Fibroblast of lung (primary cell): ENCODE results near the gene STK32B. TPM values are rescaled to one million over a fixed set of nuclear protein-coding genes. Genes with fewer than 3 reads are reported as not detected.

ENCODE experiments used
- DNase-seq, 2 donors: peaks; one replicate each; pipeline versions ENCODE4 v3.0.0 to v3.0.0-alpha.2; 2010; ENCODE audit warnings: low read depth in 2 of 2
- H2AFZ ChIP-seq: 2 replicates; pipeline ENCODE4 v1.5.1; 2012; ENCODE audit warnings: low read length, control low read depth, inconsistent platforms
- H3K27ac ChIP-seq: 2 replicates; pipeline ENCODE4 v1.5.1; 2011; ENCODE audit warnings: low read length, control low read depth; ENCODE audit not compliant: insufficient read depth
- H3K27me3 ChIP-seq: 2 replicates; pipeline ENCODE4 v1.5.1; 2011; ENCODE audit warnings: mild to moderate bottlenecking, low read length; ENCODE audit not compliant: control insufficient read depth, insufficient read depth
- H3K36me3 ChIP-seq: 2 replicates; pipeline ENCODE4 v1.5.1; 2011; ENCODE audit warnings: low read length; ENCODE audit not compliant: control insufficient read depth, insufficient read depth
- H3K4me1 ChIP-seq: 2 replicates; pipeline ENCODE4 v1.5.1; 2011; ENCODE audit warnings: low read length; ENCODE audit not compliant: control insufficient read depth, insufficient read depth; ENCODE audit errors: extremely low read depth
- H3K4me2 ChIP-seq: 2 replicates; pipeline ENCODE4 v1.5.1; 2011; ENCODE audit warnings: low read length, control low read depth; ENCODE audit not compliant: insufficient read depth; ENCODE audit errors: extremely low read depth
- H3K4me3 ChIP-seq, 4 experiments: fragments of 200-600 bp in 1 of 4; sonication (generic) in 1 of 4; replicated peaks in 1 of 4; 2 replicates each; pipeline ENCODE4 v1.5.1; 2011 to 2016; ENCODE audit warnings: low read length in 4 of 4, low read depth in 3 of 4, mild to moderate bottlenecking in 3 of 4, control low read depth in 2 of 4, inconsistent platforms in 1 of 4, mixed read lengths in 1 of 4; ENCODE audit not compliant: insufficient read depth in 1 of 4; ENCODE audit errors: control extremely low read depth in 1 of 4
- H3K79me2 ChIP-seq: 2 replicates; pipeline ENCODE4 v1.5.1; 2012; ENCODE audit warnings: mild to moderate bottlenecking, low read length, inconsistent platforms; ENCODE audit not compliant: control insufficient read depth, insufficient read depth
- H3K9ac ChIP-seq: 2 replicates; pipeline ENCODE4 v1.5.1; 2011; ENCODE audit warnings: mild to moderate bottlenecking, low read length, control low read depth; ENCODE audit not compliant: insufficient read depth
- H3K9me3 ChIP-seq: 2 replicates; pipeline ENCODE4 v1.5.1; 2012; ENCODE audit warnings: low read depth, low read length; ENCODE audit not compliant: control insufficient read depth, insufficient read depth
- H4K20me1 ChIP-seq: 2 replicates; pipeline ENCODE4 v1.5.1; 2011; ENCODE audit warnings: low read length; ENCODE audit not compliant: control insufficient read depth, insufficient read depth; ENCODE audit errors: extremely low read depth
- CTCF ChIP-seq, 2 donors: IDR thresholded peaks in 1 of 2; conservative IDR thresholded peaks in 1 of 2; 1 replicate in 1 of 2; 2 replicates in 1 of 2; pipeline ENCODE4 v1.5.1; 2011 to 2012; ENCODE audit warnings: low read length in 2 of 2, control low read depth in 1 of 2, inconsistent platforms in 1 of 2, low read depth in 1 of 2, mild to moderate bottlenecking in 1 of 2
- EZH2 ChIP-seq: IDR thresholded peaks from 2 replicates; pipeline ENCODE4 v1.5.1; 2012; ENCODE audit warnings: low read length, control low read depth, mild to moderate bottlenecking; ENCODE audit errors: missing control alignments
- polyA plus RNA-seq, 2 donors: library from polyadenylated mRNA; depleted of rRNA in 1 of 2; stranded (reverse) in 1 of 2; unstranded in 1 of 2; fragments of >200 nt; gene quantifications; 2 replicates each; pipeline ENCODE4 v1.2.1, GENCODE V29; 2011 to 2012; ENCODE audit warnings: missing spikeins in 1 of 2
- total RNA-seq: library from RNA; depleted of rRNA; stranded (reverse); fragments of >200 nt; gene quantifications from 2 replicates; pipeline ENCODE4 v1.2.1, GENCODE V29; 2014

Gene STK32B
- total and polyA plus RNA-seq, 2 donors (not counting 1 experiment from before 2014, with no cell fraction given): 0.50 to 1.4 TPM

- H3K36me3 ChIP-seq: no peaks in the 10 kb centered on the region
- H3K4me3 ChIP-seq: no peak overlapping the region
- H3K4me2 ChIP-seq: no peak overlapping the region
- H3K9ac ChIP-seq: no peak overlapping the region
- H3K79me2 ChIP-seq: no peaks in the 10 kb centered on the region
- H3K27ac ChIP-seq: no peak overlapping the region
- no peak for DNase-seq
- H2AFZ ChIP-seq: no peak overlapping the region
- H3K4me1 ChIP-seq: no peaks in the 10 kb centered on the region
- H3K27me3 ChIP-seq: no peaks in the 10 kb centered on the region
- no peaks in the 10 kb centered on the region for H3K9me3 ChIP-seq
- no peaks in the 10 kb centered on the region for H4K20me1 ChIP-seq
- no peak for TF ChIP-seq EZH2
- no peak for TF ChIP-seq CTCF (conservative IDR thresholded peaks at IDR 0.05 in 1 of 2, IDR thresholded peaks at IDR 0.05 in 1 of 2; ENCODE audit: low read depth in 1 of 2, low read length in 2 of 2)
Observed at GRCh38 chr4:5467111-5467510, 415.8 kb downstream of the STK32B start.

GRCh38 chr4:5469151-5469775 is 418.0 kb downstream of the STK32B start:
- H2AFZ ChIP-seq: no peak overlapping the region
- no peaks in the 10 kb centered on the region for H3K4me1 ChIP-seq
- H3K27me3 ChIP-seq: no peaks in the 10 kb centered on the region

DNA sequence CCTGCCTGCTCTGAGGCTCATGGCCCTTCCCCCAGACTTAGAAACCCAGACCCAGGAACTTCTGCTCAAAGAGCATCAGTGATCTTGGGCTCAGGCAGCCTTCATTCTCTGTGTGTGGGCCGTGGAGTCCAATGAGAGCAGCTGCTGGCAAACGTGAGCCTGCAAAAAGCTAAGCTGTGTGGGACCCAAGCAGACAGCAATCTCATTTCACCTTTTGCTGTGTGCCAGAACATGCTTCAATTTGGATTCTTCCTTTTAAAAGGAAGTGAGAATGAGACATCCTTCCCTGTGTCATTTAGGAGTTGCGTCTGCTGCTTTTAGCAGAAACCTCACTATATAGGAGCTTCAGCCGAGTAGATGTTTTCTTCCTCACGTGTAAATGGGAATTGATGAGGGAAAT is 418.6 kb downstream of the STK32B start:
- no peaks in the 10 kb centered on the region for H3K27me3 ChIP-seq
- no peak overlapping the region for H3K9ac ChIP-seq
- DNase-seq: no peak
- no peak overlapping the region for H3K4me3 ChIP-seq
- TF ChIP-seq EZH2: no peak
- TF ChIP-seq CTCF (conservative IDR thresholded peaks at IDR 0.05 in 1 of 2, IDR thresholded peaks at IDR 0.05 in 1 of 2; ENCODE audit: low read depth in 1 of 2, low read length in 2 of 2): no peak
- H3K36me3 ChIP-seq: no peaks in the 10 kb centered on the region
- H3K9me3 ChIP-seq: no peaks in the 10 kb centered on the region
- H3K4me1 ChIP-seq: no peaks in the 10 kb centered on the region
- no peaks in the 10 kb centered on the region for H4K20me1 ChIP-seq
- no peaks in the 10 kb centered on the region for H3K79me2 ChIP-seq
- no peak overlapping the region for H2AFZ ChIP-seq
- no peak overlapping the region for H3K4me2 ChIP-seq
- no peak overlapping the region for H3K27ac ChIP-seq

More at GRCh38 chr4:5469151-5469775, 418.0 kb downstream of the STK32B start:
- Histone ChIP-seq H3K9ac (no peak overlapping the region), H3K27ac (no peak overlapping the region), H3K36me3 (no peaks in the 10 kb centered on the region), H4K20me1 (no peaks in the 10 kb centered on the region), H3K9me3 (no peaks in the 10 kb centered on the region), H3K79me2 (no peaks in the 10 kb centered on the region), H3K4me3 (no peak overlapping the region), H3K4me2 (no peak overlapping the region)
- no peak for DNase-seq
- TF ChIP-seq CTCF (conservative IDR thresholded peaks at IDR 0.05 in 1 of 2, IDR thresholded peaks at IDR 0.05 in 1 of 2; ENCODE audit: low read depth in 1 of 2, low read length in 2 of 2) (no peak), EZH2 (no peak)
